NCI-H146 treated with DMSO at 0.1 percent for 48 hours (cell line): Measurements from ENCODE around the gene NLGN1.
"Not testable (repeated sequence)": the region's sequence is repeated elsewhere in the genome, so short reads cannot be mapped to it uniquely, and the experiment has no call there.

Experiments
- DNase-seq: peaks from one replicate; lab custom pipeline; 2025; ENCODE audit not compliant: unreplicated experiment; lab: John Stamatoyannopoulos, UW

Gene NLGN1

DNA sequence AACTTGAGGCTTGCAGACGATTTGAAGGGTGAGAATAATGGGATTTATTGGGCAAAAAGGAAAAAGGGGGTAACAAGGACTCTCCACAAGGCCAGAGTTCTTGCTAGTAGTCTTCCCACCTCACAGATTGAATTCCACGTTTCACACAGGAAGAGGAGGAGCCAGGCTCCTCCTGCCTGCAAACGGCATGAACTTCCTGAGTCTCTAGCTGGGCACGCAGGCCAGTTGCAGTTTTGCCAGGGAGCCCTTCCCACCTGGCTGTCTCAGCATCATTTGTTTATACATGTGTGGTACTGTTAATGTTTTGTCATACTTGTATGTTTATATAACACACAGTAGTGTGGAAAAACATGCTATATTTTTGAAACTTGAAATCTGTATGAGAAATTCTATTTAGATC lies 155.0 kb downstream of the NLGN1 start:
- DNase-seq = no peak

DNA sequence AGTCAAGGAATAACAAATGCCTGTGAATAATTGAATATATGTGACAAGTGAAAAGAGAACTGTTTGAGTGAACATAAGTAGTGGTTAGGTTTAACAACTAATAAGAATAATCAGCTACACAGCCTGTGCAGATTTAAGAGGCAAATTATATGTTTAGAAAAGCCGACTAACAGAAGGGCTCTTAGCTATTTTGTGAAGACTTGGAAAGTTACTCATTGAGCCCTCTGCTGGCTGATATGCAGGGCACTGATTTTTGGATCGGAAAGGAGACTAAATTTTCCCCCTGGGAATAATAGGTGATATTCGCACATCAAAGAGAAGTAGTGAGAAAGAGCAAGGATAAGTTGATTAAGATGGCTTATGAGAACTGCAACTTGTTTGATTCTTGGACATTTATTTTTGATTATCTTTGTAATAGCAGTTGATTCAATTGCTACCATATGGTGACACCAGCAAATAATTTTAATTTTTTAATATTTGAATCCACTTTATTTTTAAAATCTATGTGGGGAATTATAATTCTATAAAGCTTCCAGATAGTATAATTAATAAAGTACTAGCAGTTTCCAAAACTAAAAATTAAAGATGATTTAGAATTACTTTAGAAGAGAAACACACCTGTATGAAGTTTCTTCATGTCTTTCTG lies 156.2 kb downstream of the NLGN1 start:
- DNase-seq = peak; percentile 48

DNA sequence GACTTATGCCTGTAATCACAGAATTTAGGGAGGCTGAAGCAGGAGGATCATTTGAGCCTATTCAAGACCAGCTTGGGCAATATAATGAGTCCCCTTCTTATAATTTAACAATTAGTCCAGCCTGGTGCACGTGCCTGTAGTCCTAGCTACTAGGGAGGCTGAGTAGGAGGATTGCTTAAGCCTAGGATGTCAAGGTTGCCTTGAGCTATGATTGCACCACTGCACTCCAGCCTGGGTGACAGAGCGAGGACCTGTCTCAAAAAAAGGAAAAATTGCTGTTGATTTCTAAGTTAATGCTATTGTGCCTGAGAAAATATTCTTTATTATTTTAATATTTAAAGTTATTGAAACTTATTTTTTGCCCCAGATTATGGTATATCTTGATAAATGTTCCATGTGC lies 159.0 kb downstream of the NLGN1 start:
- DNase-seq = no peak

DNA sequence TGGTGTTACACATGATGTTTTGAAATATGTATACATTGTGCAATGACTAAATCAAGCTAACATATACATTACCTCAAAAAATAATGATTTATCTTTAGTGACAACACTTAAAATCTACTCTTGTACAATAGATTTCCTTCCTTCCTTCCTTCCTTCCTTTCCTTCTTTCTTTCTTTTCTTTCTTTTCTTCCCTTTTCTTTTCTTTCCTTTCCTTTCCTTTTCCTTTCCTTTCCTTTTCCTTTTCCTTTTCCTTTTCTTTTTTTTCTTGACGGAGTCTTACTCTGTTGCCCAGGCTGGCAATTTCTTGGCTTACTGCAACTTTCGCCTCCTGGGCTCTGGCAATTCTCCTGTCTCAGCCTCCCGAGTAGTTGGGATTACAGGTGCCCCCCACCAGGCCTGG lies 170.5 kb downstream of the NLGN1 start:
- no peak for DNase-seq

DNA sequence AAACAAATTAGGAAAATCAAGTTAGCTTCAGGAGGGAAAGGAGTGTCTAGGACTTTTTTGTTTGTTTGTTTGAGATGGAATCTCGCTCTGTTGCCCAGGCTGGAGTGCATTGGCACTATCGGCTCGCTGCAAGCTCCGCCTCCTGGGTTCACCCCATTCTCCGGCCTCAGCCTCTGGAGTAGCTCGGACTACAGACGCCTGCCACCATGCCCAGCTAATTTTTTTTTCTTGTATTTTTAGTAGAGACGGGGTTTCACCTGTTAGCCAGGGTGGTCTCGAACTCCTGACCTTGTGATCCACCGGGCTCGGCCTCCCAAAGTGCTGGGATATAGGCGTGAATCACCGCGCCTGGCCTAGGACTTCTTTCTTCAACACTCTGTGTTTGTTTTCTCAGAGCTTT lies 171.1 kb downstream of the NLGN1 start:
- no peak for DNase-seq

DNA sequence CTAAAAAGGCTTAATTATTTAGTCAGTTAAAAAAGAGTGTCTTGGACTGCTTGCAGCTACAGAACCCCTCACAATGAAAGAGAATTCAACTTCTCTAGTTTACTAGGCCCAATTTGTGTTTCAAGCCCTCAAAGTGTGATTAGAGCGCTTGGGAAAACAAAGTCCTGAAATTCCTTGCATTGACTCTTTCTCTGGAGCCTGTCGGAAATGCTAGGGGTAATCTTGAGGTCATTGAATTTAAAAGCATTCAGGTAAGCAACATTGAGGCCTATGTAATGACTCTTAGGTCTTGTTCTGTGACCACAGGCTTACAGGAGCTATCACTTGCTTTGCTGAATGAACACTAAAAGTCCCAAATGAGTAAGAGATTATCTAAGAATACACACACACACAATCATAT lies 186.0 kb downstream of the NLGN1 start:
- DNase-seq = no peak

DNA sequence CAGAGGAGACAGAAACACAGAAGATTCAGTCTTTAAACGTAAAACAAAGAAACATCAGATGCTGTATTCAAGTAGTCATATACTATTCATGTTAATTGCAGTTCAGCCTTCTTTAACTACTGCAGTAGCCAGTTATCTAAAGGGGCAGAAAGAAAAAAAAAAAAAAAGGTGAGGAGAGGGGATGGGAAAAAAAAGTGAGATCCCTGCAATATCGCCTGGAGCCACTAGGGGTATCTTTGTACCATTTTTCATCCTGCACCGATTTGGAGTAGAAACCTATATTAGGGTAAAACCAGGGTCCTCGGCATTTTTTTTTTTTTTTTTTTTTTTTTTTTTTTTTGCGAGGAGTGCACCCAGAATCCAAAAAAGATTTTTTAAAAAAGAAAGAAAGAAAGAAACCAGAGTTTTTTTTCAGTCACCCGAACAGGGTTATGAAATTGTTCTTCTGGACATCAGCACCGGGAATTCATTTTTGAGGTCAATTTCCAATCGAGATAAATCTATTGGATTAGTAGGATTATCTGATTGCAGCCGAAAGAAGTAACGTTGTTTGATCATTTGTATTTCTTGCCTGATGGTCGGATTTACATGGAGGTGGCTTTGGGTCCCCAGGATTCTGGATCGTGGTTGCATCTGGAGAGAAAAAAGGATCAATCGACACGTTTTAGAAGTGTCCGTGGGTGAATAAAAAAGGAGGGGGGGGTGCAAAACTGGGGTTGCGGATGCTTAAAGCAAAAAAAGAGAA lies 186.7 kb downstream of the NLGN1 start:
- DNase-seq = no peak

DNA sequence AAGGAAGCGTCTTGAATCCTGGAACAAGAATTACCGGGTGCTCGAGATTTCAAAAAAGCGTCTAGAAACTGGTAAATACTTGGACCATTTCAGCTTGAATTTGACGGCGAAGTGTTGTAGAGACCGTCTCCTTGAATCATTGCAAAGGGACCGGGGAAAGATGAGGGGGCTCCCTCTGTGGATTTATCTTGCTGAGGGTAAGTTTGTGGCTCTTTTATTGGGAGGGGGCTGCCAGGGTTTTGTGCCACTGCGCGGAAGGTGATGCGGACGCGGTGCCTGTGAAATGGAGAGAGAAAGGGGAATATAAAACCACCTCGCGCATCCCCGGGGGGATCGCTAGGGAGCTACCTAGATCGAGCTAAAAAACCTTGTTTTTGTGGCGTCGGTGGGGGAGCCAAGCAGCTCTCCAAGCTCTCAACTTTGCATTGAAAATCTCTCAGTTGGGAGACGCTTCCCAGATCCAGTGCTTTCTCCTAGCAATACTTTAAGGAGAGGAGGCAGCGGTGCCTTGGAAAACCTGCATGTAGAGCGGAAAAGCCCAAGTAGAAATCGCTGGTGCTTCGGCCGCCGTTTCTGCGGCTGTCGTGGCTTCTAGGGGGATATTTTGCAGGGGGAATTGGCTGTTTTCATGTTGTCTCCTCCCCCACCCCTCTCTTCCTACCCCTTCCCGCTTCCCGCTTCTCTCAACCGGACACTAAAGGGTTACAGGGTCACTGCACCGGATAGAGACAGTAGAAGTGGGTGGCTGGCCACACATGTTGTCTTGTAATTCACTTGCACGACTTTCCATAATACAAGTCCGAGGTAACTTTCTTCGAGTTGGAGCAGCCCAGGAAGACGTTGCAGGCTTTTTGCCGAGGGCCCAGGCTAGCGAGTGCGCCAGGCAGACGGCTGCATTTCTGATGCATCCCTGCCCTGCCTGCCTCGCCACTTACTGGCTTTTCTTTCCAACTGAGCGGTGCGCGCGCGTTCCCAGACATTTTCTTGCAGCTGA lies 187.6 kb downstream of the NLGN1 start:
- no peak for DNase-seq

DNA sequence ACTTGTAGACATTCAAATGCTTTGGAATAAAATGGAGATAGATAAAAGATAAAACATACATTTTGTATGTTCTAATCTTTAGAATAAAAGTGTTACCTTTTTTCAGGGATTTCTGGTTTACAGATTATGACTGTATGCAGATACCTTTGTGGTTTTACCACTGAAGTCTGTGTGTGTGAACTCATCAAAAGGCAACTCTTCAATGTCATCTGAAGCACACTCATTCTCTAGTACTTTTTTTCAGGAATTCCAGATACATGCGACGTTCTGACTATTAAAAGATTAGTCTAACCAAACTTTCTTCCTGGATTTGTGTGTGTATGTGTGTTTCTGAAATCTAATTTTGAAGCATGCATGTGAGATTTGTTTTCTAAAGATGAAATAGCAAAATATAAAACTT lies 188.6 kb downstream of the NLGN1 start:
- no peak for DNase-seq

DNA sequence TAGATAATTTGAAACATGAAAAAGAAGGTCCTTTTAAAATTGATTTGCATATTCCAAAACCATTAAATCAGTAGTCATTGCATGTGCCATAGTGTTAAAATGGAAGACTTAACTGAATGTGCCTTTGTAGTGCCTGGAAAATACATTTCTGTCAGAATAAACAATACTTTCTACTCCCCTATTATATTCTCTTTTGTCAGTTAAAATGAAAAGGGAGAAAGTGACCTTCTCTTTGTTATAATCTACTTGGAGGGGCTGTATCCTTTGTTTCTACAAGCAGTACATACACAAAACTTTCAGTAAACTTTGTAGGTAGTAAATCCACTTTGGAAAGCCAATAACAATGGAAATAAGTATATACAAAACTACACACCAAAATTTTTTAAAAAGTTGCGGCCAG lies 189.5 kb downstream of the NLGN1 start:
- DNase-seq = no peak

DNA sequence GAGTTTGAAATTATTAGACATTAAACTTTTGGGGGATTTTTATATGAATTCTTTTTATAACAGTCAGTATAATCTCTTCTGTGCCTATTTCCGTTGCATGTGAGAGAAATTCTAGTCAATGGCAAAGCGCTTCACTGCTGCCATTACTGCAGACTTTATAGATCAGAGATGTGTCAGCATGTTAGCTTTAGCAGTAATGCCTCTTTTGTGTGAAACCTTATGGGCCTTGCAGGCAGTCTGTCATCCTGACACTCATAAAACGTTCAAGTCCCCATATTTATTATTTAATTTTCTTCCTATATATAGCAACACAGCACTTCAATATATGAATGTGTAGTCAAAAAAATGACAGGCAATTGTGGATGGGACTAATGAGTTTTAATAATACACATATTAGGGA lies 191.0 kb downstream of the NLGN1 start:
- DNase-seq = no peak

DNA sequence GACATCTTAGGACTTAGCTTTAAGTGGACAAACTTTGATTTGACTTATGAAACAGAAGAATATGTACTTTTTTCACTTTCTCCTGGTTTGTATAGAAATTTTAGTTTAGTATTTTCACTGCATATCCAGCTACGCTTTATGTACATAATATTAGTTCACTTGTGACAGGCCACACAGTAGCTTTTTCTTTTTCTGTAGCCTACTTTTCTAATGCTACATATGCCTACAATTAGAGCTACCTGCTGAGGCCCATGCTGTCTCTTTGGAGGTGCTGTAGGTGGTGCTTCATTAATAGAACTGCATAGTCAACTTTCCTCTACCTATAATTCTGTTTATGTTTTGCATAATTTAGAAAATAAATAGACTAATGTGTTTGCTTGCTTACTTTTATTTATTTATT lies 191.6 kb downstream of the NLGN1 start:
- no peak for DNase-seq

DNA sequence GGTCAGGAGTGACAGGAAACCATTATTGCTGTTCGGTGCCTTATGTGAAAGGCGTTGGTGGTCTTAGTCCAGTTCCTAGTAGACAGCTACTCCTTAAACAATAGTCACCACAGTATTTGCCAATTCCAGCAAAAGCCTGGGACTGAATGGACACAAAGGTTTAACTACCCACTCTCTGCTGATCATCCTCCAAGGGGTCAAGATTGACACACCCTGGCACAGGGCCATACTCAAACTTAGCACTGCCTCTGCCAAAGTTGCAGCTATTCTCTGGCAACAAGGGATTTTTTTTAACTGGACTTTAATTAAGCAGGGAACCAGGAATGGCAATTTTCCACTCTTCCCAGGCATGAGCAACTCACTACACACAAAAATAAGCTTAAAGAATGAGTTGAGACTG lies 193.9 kb downstream of the NLGN1 start:
- DNase-seq = no peak

DNA sequence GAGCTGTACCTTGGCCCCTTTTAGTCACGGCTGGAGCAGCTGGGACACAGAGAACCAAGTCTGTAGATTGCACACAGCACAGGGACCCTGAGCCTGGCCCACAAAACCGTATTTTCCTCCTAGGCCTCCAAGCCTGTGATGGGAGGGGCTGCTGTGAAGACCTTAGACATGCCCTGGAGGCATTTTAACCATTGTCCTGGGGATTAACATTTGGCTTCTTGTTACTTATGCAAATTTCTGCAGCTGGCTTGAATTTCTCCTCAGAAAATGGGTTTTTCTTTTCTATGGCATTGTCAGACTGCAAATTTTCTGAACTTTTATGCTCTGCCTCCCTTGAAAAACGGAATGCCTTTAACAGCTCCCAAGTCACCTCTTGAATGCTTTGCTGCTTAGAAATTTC lies 197.3 kb downstream of the NLGN1 start:
- DNase-seq = not testable (repeated sequence)

DNA sequence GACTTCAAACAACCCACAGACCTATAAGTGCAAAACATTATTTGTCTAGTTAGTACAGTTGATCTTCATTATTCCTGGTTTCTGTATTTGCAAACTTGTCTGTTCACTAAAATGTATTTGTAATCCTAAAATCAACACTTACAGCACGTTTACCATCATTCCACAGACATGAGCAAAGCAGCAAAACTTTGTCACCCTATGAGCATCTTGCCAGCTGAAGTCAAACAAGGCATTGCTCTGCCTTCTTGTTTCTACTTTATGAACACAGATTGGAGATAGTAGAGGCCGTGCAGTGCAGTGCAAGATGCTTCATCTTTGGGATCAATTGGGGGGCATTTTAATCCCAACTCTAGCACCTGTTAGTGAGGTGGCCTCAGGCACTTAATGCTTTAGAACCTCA lies 202.1 kb downstream of the NLGN1 start:
- no peak for DNase-seq

DNA sequence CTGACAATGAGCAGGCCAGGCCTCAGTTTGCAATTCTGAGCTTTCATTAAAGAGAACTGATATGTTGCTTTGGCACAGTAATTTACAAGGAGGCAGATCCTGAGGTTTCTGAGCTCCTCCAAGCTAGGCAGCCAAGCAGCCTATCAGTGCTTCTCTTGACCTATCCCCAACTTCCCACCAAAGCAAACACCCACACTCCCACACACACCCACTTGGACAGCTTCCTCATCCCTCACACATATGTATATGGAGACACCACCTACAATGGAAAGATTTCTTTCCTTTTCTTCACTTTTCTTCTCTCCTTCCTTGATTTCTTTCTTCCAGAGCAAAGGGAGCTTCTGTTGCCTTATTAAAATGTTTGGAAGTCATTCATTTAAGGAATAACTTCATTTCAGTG lies 217.0 kb downstream of the NLGN1 start:
- no peak for DNase-seq

DNA sequence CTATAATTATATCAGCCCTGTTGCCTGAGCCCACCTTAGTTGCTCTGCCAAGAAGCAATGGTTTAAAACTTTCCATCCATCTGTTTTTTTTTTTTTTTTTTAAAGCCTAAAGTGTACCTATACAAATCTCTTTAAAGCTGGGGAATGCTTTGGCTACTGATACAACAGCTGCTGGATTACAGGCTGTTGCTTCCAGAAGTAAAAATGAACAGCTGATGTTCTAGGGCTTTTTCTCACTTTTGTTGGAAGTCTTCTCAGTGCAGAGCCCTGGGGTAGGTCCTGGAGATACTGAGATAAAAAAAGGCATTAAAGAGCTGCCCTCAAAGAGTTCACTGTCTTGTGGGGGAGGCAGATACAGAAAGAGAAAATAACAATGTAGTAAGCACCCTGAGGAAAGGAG lies 218.1 kb downstream of the NLGN1 start:
- DNase-seq = no peak

DNA sequence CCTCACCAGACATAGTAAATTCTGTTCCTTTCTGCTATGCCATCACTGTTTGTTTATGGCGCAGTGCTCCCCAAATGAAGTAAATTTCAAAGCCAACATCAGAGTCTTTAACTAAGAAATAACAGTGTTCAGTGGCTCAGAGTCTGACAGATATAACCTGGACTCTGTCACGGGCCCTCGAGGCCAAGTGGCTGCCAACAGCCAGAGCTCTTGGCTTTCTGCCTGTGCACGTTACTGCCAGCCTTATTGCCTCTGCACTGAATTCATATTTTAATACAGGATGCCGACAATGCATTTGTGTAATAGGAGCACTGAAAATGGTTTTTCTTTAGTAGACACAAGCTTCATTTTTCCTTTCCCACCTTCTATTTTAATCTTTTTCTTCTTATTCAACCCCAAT lies 219.9 kb downstream of the NLGN1 start:
- no peak for DNase-seq

DNA sequence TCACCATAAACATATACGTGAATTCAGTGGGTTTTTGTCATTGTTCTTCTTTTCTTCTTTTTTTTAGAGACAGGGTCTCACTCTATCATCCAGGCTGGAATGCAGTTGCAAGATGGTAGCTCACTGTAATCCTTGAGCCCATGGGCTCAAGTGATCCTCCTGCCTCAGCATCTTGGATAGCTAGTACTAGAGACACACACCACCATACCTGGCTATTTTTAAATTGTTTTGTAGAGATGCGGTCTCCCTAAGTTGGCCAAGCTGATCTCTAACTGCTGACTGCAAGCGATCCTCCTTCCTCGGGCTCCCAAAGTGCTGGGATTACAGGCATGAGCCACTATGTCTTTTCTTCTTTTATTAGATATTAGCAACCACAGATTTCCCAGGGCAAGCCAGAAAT lies 220.6 kb downstream of the NLGN1 start:
- DNase-seq = no peak

DNA sequence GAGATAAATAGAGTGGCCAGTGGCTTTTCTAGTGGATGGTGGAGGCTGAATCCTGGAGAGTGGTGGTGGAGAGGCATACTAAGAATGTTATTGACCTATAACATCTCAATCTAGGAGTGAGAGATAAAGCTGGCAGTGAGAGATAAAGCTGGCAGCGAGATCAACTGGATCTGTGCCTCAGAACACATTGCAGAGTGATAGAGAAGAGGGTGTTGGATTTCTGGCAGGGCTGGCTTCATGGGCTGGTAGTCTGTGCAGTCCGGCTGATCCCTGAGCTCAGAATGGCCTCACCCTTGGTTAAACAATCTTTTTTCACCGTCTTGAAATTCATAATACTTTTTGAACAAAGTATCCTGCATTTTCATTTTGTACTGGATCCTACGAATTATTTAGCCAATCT lies 221.2 kb downstream of the NLGN1 start:
- DNase-seq = no peak

DNA sequence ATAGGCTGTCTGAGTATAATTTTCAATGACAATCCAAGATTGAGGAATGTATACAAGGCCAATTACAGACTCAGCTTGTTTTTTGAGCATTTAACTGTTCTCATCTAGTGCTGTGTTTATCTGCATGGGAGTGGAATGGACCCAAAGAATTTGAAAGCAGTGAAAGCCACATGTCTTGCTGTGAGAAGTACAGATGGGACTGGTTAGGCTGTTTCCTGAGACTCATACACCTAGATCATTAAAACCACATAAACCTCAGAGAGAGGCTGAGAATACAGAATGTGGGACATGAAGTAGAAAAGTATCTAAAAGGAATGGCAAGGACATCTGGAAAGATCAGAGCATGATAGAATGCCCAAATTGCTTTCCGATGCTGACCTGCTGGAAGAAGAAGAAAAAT lies 224.6 kb downstream of the NLGN1 start:
- DNase-seq = no peak

DNA sequence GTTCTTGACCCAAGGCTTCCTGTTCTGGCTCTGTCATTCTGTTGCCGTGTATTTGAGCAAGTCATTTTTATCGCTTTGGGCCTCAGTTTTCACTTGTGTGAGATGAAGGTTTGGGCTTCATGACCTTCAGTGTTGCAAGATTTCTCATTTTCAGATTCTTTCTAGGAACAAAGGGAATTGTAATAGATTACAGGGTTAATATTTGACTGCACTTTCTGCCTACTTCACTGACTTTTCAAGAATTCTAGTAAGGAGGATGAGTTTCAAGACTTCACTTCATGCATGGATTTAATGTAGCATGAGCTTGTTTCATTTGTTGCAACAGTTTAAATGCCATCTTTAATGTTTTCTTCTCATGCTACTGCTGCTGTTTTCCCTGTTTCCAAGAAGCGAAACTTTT lies 226.5 kb downstream of the NLGN1 start:
- no peak for DNase-seq
